CD4-positive, alpha-beta T cell (primary cell): ENCODE measurements around the gene TXNRD3. TPM values are rescaled to one million over a fixed set of nuclear protein-coding genes. Genes with fewer than 3 reads are reported as not detected.

Experiments used
- ATAC-seq: fragments of 200-7000 bp; cut with Tn5 transposase; one replicate; pipeline ENCODE4 v1.10.0; 2022; ENCODE audit warnings: mild to moderate bottlenecking; ENCODE audit not compliant: poor library complexity
- CTCF ChIA-PET: fragments of 350-600 bp; sonication (Branson Sonifier 250); formaldehyde crosslinking; loops from one replicate; lab custom pipeline; 2021; ENCODE audit warnings: antibody characterized with exemption, inconsistent platforms; lab: Charles Lee
- POLR2A ChIA-PET: fragments of 350-600 bp; sonication (Branson Sonifier 250); formaldehyde crosslinking; loops from one replicate; lab custom pipeline; 2021; ENCODE audit warnings: antibody characterized with exemption, inconsistent platforms; lab: Charles Lee
- DNase-seq, 14 experiments: peaks; one replicate each; pipeline ENCODE4 v3.0.0-alpha.2; 2013 to 2020; ENCODE audit warnings: mixed read lengths in 2 of 14
- H3K27ac ChIP-seq, 2 donors: one replicate each; pipeline versions ENCODE4 v1.5.1 to v1.7.0; 2013; ENCODE audit warnings: low read length in 2 of 2, low read depth in 1 of 2, mild to moderate bottlenecking in 1 of 2
- H3K27me3 ChIP-seq, 2 experiments: 1 replicate in 1 of 2; 2 replicates in 1 of 2; pipeline versions ENCODE4 v1.6.1 to v1.7.0; 2013; ENCODE audit warnings: low read length in 2 of 2, control low read depth in 1 of 2, mild to moderate bottlenecking in 1 of 2, moderate library complexity in 1 of 2; ENCODE audit not compliant: insufficient read depth in 2 of 2, control insufficient read depth in 1 of 2
- H3K36me3 ChIP-seq: one replicate; pipeline ENCODE4 v1.6.1; 2013; ENCODE audit warnings: low read length, control low read depth; ENCODE audit not compliant: insufficient read depth
- H3K4me1 ChIP-seq: one replicate; pipeline ENCODE4 v1.6.1; 2013; ENCODE audit warnings: low read length, control low read depth; ENCODE audit not compliant: insufficient read depth
- H3K4me3 ChIP-seq: one replicate; pipeline ENCODE4 v1.5.1; 2013; ENCODE audit warnings: mild to moderate bottlenecking, low read length, moderate library complexity
- H3K9me3 ChIP-seq, 2 experiments: 1 replicate in 1 of 2; 2 replicates in 1 of 2; pipeline versions ENCODE4 v1.6.1 to v1.7.0; 2013; ENCODE audit warnings: low read length in 2 of 2, mild to moderate bottlenecking in 2 of 2, control low read depth in 1 of 2, moderate library complexity in 1 of 2; ENCODE audit not compliant: control insufficient read depth in 1 of 2, insufficient read depth in 1 of 2
- H3K27ac Mint-ChIP-seq: one replicate; pipeline ENCODE4 v1.8.0; 2020; ENCODE audit warnings: mixed read lengths
- H3K27me3 Mint-ChIP-seq: one replicate; pipeline ENCODE4 v1.8.0; 2021; ENCODE audit warnings: mixed read lengths
- H3K36me3 Mint-ChIP-seq: one replicate; pipeline ENCODE4 v1.8.0; 2021; ENCODE audit warnings: low read depth, mixed read lengths
- H3K4me1 Mint-ChIP-seq: one replicate; pipeline ENCODE4 v1.8.0; 2021; ENCODE audit warnings: low read depth, mixed read lengths
- H3K4me3 Mint-ChIP-seq: one replicate; pipeline ENCODE4 v1.8.0; 2020; ENCODE audit warnings: mild to moderate bottlenecking, mixed read lengths
- H3K9me3 Mint-ChIP-seq: one replicate; pipeline ENCODE4 v1.8.0; 2020; ENCODE audit warnings: mixed read lengths
- intact Hi-C, 2 experiments: fragments of 100-400 bp; cut with DNase I in 1 of 2; cut with micrococcal nuclease in 1 of 2; formaldehyde crosslinking; loops; one replicate each; pipeline versions ENCODE4 v1.15.1 to v1.9.0; 2023 to 2025; cut with DNase I, micrococcal nuclease
- total RNA-seq, 174 experiments: library from RNA in 2 of 174; stranded (reverse) in 2 of 174; gene quantifications; one replicate each; pipeline ENCODE4 v1.2.3 and lab custom pipeline; 2021 to 2026
- TF ChIP-seq, protein P1 (sequence below): fragments of 200-600 bp; IDR thresholded peaks from one replicate; pipeline ENCODE4 v1.8.0; 2022; ENCODE audit warnings: antibody characterized with exemption, mild to moderate bottlenecking

TXNRD3 gene
- total RNA-seq, 2 experiments from 2014 or later = 1.0 to 1.5 TPM

DNA sequence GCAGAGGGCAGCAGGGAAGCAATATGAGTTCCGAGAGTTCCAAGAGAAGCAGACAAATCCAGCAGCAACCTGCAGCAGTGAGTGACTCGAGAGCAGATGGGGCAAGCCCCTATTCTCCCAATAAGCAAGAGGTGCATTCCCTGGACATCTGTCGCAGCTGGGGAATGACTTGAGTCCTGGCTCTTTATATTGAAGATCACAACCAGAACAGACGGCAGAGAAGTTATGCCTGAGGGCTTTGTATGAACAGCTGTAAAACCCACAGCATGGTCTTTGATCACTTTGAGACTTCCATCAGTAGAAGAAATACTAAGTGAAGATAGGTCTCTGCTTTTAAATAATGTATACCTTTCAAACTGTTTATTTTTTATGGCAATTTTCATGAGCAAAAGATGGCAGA, 72.6 kb downstream of the TXNRD3 start:
- Mint-ChIP-seq H3K27ac (no peak overlapping the region), H3K36me3 (no peaks in the 10 kb centered on the region), H3K4me1 (no peaks in the 10 kb centered on the region), H3K9me3 (no peaks in the 10 kb centered on the region), H3K4me3 (no peak overlapping the region), H3K27me3 (no peaks in the 10 kb centered on the region)
- TF ChIP-seq, protein P1, sequence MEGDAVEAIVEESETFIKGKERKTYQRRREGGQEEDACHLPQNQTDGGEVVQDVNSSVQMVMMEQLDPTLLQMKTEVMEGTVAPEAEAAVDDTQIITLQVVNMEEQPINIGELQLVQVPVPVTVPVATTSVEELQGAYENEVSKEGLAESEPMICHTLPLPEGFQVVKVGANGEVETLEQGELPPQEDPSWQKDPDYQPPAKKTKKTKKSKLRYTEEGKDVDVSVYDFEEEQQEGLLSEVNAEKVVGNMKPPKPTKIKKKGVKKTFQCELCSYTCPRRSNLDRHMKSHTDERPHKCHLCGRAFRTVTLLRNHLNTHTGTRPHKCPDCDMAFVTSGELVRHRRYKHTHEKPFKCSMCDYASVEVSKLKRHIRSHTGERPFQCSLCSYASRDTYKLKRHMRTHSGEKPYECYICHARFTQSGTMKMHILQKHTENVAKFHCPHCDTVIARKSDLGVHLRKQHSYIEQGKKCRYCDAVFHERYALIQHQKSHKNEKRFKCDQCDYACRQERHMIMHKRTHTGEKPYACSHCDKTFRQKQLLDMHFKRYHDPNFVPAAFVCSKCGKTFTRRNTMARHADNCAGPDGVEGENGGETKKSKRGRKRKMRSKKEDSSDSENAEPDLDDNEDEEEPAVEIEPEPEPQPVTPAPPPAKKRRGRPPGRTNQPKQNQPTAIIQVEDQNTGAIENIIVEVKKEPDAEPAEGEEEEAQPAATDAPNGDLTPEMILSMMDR = no peak
- Histone ChIP-seq H3K9me3 (no peaks in the 10 kb centered on the region), H3K4me3 (no peak overlapping the region), H3K27me3 (no peaks in the 10 kb centered on the region), H3K27ac (no peak overlapping the region), H3K4me1 (no peaks in the 10 kb centered on the region), H3K36me3 (no peaks in the 10 kb centered on the region)
- DNase-seq (no peak), ATAC-seq (no peak)
- CTCF ChIA-PET = no interaction called here
- POLR2A ChIA-PET = no interaction called here
- intact Hi-C loops = no loop called here

DNA sequence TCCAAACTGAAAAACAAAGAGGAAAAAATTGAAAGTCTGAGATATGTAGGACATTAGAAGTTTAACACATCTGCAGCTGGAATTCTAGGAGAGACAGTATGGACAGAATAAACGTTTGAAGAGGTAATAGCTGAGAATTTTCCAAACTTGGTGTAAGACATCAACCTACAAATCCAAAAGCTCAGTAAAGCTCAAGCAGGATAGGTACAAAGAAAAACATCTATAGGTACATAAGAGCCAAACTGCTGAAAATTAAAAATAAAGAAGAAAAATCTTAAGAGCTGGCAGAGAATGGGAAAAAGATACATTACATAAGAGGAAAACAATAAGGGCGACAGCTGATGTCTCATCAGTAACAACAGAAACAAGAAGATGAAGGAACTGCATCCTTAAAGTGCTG, 73.4 kb downstream of the TXNRD3 start:
- Histone ChIP-seq H3K27me3 (no peaks in the 10 kb centered on the region), H3K27ac (no peak overlapping the region), H3K4me1 (no peaks in the 10 kb centered on the region), H3K36me3 (no peaks in the 10 kb centered on the region), H3K4me3 (no peak overlapping the region), H3K9me3 (no peaks in the 10 kb centered on the region)
- ATAC-seq (no peak), DNase-seq (no peak)
- Mint-ChIP-seq H3K36me3 (no peaks in the 10 kb centered on the region), H3K27me3 (no peaks in the 10 kb centered on the region), H3K4me3 (no peak overlapping the region), H3K4me1 (no peaks in the 10 kb centered on the region), H3K27ac (no peak overlapping the region), H3K9me3 (no peaks in the 10 kb centered on the region)
- intact Hi-C loops = no loop called here
- CTCF ChIA-PET = no interaction called here
- POLR2A ChIA-PET = no interaction called here
- TF ChIP-seq, protein P1 = no peak

DNA sequence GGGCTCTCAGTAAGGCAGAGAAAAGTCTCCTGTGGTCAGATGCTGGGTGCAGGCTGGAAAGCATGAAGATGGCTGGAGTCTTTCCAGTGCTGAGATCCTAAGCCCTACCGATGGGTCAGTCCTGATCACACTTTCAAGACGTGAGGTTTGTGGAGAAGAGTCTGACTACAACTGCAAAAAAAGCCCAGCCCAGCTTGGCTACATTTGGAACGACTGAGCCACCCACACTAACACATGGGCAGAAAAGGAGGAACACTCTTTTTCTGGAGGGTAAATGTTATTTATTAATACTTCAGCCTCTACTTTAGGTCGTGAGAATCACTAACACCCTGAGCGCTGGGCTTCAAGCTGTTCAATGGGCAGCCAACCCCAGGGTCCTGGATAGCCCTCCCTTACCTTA, 74.2 kb downstream of the TXNRD3 start:
- POLR2A ChIA-PET = no interaction called here
- no peak overlapping the region for H3K4me3 Mint-ChIP-seq

More for the DNA sequence above, 74.2 kb downstream of the TXNRD3 start:
- no peak overlapping the region for H3K27ac Mint-ChIP-seq
- no peaks in the 10 kb centered on the region for H3K27me3 Mint-ChIP-seq
- H3K4me3 ChIP-seq = no peak overlapping the region
- CTCF ChIA-PET = no interaction called here
- intact Hi-C loops = no loop called here
- H3K36me3 ChIP-seq = no peaks in the 10 kb centered on the region
- H3K27ac ChIP-seq = no peak overlapping the region
- H3K4me1 ChIP-seq = no peaks in the 10 kb centered on the region
- H3K4me1 Mint-ChIP-seq = no peaks in the 10 kb centered on the region
- no peaks in the 10 kb centered on the region for H3K36me3 Mint-ChIP-seq
- H3K27me3 ChIP-seq = no peaks in the 10 kb centered on the region
- no peaks in the 10 kb centered on the region for H3K9me3 ChIP-seq
- ATAC-seq = no peak
- TF ChIP-seq, protein P1 = no peak
- no peaks in the 10 kb centered on the region for H3K9me3 Mint-ChIP-seq
- DNase-seq = no peak
